ENCODE results near the gene SLC6A12.
A peak's percentile ranks its signal among the peaks of the same experiment; 100 is the strongest.
"Not testable (repeated sequence)": the region's sequence is repeated elsewhere in the genome, so short reads cannot be mapped to it uniquely, and the experiment has no call there.

SLC6A12 gene

DNA sequence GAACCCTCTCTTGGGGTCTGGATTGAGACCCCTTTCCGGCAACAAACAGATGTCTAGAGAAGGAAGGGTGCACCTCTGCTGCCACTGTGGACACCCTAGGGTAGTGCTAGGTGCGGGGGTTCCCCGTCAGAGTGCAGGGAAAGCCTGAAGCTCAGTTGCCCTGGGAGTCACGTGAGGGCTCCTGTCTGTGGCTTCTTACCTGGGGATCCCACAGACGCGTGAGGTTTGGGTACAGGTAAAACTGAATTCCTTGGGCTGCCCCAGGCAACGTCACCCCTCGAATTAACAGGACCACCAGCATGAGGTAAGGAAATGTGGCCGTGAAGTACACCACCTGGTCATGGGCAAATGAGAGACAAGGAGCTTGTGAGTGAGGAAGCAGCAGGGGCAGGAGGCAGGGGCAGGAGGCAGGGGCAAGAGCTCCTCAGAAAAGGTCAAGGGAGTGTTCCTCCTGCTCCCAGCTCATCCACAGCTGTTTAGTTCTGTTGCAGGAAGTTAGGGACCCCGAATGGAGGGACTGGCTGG, 21.0 kb upstream of the SLC6A12 start:
- no peak for DNase-seq (ENCODE audit: low spot score)

DNA sequence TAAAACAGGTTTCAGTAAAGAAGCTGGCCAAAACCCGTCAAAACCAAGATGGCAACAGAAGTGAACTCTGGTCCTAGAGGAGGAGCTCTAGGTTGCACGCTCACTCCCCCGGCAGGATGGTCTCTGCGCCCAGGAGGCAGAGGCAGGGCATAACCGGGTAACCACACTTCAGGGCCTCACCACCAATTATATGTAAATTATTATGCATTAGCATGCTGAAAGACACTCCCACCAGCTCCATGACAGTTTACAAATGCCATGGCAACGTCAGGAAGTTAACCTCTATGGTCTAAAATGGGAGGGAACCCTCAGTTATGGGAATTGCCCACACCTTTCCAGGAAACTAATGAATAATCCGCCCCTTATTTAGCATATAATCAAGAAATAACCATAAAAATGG, 20.1 kb upstream of the SLC6A12 start:
- no peak for DNase-seq (ENCODE audit: low spot score)

DNA sequence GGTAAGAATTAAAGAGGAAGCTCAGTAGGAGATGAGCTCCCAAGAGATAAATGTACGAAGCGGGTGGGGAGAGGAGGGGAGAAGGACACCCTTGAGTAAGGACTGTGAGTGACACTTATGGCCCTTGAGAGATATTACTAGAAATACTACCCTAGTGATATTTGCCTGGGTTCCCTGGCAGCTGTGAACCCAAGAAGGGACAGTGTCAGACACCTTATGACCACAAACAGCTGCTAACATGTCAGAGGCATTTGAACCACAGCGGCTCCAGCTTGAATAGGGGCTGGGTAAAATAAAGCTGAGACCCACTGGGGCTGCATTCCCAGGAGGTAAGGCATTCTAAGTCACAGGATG, 19.6 kb upstream of the SLC6A12 start:
- DNase-seq (ENCODE audit: low spot score), result no peak

DNA sequence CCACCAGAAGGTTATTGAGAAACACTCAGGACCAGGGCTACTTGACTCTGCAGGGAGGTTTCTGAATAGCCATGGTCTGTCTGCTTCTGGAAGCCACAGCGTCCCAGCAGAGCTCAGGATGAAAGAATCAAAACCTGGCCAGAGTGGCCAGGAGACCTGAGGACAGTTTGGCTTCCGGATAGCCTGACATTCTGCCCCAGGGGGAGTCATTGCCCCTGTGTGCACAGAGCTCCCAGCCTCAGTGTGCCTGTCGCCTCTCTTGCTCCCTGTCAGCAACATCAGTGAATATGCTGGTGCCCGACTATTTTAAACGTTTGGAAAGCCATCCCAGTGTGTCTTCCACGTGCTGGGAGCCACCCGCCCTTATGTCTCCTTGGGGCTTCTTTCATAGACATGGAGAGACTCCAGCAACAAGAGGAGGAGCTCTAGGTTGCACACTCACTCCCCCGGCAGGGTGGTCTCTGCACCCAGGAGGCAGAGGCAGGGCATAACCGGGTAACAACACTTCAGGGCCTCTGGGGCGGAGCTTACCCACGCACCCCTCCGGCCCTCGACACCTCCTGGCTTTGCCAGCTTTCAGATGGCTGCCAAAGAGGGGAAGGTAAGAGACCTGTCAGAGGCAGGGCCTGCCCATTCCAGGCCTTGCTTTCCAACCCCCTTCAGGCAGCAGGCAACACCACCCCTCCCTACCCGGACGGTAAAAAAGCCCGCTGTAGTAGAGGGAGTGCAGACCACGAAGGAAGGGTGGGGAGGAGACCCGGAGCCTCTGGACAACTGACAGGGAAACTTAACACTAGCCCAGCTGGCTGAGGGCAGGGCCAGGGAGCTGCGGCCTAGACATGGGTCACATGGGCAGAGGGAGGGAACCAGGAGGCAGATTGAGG, 19.0 kb upstream of the SLC6A12 start:
- no peak for DNase-seq (ENCODE audit: low spot score)

DNA sequence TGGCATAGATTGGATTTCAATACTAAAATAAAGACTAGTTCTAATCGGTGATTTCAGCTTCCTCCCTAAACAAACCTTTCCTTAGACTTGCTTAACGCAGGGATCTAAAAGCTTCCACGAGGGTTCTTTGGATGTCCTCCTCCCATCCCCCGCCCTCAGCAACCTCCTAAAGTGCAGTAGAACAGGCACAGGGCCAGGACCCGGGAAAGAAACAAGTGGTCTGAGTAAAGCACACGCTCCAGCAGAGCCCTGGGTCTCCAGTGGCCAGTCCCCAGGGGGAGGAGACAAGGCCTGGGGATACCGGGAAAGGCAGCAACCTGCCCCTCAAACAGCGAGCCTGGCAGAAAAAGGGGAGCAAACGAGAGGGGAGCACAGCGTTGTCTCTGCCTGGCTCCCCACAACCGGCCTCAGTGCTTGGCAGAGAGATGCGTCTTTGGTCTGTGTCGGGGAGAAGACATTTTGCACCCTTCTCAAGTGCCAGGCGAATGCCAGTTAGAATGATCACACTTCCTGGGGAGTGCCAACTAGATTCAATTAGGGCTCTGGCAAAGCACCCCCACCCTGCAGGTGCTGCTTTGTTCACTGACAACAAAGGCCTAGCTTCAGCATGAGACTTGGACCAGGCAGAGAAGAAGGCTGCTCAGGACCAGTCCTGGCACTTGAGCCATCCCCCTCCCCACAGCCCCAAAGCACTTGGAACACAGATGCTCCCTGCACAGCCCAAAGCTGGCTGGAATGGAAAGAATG, 17.1 kb upstream of the SLC6A12 start:
- no peak for DNase-seq (ENCODE audit: low spot score)

DNA sequence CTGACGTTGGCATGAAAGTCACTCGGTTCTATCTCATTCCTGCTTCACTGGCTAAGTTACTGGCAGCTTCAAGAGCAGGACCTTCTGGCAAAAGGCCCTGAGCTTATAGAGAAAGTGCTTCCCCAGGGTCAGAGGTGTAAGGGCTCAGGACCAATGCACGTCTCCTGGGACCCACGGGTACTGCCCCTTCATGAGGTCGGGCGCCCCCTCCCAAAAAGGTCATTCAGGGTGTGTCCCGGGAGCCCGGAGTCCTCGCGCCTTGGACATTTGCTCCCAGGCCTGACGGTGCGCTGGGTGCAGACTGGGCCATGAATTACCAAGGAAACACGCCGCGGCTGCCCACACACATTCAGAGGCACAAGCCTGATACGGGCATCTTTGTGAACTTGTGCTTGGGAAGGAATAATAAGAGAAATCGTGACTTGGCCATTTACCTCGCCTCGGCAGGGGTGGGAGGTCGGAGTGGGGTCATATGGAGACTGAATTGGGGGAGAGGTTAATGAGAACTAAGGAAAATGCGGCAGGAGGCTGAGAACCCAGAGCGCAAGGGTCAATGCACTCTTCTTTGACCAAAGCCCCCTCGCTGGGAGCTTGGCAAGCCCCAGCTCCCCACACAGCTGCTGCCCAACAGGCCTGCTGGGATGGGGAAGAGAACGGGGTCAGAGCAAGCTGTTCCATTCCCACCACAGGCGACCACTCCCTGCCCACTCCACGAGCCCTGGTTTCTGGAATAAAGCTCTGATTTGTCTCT, 15.7 kb upstream of the SLC6A12 start:
- DNase-seq (ENCODE audit: low spot score), result no peak

DNA sequence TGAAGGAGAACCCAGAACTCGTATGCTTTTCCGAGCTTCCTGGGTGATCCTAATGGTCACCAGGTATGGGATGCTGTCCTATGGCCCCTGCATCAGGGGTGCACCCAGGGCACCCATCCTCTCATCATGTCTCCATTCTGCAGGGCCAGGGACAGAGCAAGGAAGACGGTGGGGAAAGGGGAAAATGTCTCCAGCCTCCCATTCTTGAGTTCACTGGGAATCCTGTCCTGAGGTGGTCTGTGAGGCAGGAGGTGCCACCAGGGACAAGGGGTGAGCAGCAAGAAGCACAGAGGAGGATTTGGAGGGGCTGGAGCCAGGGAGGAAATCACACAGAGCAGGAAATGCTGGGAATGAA, 14.9 kb upstream of the SLC6A12 start:
- DNase-seq (ENCODE audit: low spot score), result no peak

DNA sequence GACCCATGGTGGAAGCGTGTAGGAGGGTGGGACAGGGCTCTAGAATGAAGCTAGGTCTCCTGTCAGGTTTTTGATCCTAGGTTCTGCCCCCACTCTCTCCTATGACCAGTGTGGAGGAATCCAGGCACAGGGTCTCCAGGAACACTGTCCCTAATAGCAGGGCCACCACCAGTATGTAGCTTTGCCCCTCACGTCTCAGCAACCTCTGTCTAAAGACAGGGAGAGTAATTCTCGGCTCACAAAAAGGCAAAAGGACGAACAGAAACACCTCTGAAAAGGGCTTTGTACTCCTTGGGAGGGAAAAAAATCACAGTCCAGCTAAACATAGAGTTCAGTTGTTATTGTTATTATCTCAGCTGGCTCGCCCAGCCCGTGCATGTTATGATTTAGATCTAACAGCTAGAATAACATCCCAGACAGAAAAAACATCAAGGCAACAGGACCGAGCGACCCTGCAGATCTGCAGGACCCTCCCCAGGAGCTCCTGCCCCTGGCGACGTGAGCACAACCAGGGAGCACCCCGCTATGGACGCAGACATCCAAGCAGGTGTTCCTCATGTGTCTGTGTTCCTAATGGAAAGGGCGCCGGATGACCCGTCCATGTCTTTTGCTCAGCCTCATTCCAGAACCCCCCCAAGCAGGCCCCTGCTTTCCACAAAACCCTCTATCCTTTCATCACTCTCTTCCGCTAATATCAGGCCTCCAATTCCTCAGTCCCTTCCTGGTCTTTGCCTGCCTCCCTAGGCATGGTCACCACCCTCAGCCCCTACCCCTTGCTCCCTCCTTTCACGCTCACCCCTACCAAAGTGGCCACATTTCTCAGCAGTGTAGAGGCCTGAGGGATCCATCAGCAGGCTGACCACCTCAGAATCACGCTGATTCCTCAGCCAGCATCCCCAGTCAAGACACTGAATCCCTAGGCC, 14.2 kb upstream of the SLC6A12 start:
- no peak for DNase-seq (ENCODE audit: low spot score)

DNA sequence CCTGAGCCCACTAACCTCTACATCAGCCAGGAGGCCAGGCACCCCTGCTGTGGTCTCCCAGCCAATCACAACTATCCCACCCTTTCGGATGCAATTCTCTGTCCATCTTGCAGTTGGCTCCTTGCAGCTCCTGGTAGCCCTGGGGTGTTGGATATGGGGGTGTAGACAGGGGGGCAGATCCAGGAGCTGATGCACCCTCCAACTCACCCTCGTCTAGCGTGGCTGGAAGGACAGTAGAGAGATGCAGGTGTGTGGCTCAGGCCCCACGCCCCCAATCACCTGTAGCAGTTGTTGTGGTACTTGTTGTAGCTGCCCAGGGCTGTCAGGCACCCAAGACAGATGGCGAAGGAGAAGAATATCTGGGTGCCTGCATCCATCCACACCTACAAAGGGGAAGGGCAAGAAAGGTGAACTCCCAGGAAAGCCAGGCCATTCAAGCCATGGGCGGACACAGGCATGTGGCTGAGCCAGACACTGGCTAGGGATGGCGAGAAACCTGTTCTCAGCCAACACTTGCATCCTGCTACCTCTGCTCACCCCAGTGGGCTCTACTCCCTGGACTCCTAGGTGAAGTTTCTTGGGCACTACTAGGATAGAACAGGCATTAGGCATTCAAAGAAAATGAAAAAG, 13.4 kb upstream of the SLC6A12 start:
- no peak for DNase-seq (ENCODE audit: low spot score)

DNA sequence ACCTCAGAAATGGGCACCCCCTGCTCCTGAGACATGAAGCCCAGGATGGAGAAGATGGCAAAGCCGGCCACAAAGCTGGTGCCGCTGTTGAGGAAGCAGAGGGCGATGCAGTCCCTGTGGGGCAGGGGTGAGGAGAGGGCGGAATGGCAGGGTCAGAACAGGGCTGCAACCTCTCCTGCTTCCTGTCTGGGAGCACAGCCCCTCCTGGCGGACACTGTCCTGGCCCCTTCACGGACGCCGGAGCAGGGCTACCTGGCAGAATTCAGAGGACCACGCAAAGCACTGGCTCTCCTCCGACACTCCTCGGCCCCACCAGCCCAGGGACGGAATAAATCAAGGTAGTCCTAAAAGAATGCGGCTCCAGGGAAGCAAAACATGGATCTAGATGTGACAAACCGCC, 12.4 kb upstream of the SLC6A12 start:
- DNase-seq (ENCODE audit: low spot score), result no peak

DNA sequence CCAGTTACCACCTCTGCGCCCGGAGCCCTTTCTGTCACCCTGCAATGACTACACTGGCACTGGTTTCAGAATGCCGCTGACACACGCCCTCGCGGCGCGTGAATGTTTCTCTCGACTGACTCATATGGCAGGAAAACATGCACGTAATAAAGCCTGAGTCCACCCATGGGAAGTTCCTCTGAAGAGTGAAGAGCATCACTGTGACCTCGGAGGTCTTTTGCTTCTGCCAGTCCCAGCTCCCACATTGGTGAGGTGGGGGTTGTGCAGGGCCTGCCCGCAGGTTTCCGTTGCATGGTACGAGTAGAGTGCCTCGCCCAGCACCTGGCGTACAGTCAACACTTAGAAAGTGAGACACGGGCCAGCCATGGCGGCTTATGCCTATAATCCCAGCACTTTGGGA, 11.1 kb upstream of the SLC6A12 start:
- DNase-seq (ENCODE audit: low spot score), result no peak

DNA sequence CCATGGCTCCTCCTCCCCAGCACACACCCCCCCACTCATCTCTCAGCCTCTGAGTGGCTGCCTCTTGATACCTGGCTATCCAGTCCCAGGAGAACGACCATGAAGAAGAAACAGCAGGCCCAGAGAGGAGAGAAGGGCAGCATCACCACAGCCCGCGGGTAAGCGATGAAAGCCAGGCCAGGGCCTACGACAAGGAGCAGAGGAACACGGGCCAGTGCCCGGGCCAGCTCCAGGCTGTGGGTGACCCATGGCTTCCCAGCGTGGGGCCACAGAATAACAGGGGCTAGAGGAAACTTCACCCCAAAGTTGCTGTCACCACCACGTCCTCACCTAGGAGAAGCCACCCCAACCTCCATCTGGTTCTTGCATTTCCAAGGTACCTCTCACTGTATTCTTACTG, 10.4 kb upstream of the SLC6A12 start:
- DNase-seq (ENCODE audit: low spot score), result no peak

DNA sequence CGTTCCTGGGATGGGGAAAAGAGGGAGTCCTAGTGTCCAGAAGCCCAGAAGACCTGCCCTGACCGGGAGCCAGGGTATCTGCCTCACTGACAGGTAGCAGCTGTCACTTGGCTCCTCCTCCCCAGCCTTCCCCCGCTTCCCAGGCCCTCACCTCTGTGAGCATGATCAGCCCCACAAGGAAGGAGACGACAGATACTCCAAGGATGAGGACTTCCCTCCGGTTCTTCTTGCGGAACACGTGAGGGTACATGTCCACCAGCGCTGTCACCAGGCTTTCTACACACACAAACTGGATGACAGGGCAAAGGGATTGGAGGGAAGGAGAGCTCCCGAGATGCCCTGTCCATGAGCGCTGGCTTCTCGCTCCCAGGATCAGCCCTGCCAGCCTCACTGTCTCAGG, 9.9 kb upstream of the SLC6A12 start:
- DNase-seq (ENCODE audit: low spot score), result no peak

DNA sequence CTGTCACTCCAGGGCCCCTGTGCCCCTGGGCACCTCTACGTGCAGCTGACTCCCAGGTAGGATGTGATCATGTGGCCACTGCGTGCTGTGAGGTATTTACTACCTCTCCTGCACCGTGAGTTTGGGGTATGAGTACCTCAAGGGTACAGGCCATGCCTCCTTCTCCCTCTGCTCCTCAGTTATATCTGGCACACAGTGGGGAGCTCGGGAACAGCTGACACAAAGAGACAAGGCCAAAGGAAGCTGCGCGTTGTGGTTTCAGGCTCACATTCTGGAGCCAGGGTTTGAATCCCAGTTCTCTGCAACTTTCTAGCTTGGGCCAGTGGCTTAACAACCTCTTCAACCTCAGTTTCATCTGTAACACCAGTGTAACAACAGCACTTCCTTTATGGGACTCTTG, 7.8 kb upstream of the SLC6A12 start:
- DNase-seq (ENCODE audit: low spot score), result no peak

DNA sequence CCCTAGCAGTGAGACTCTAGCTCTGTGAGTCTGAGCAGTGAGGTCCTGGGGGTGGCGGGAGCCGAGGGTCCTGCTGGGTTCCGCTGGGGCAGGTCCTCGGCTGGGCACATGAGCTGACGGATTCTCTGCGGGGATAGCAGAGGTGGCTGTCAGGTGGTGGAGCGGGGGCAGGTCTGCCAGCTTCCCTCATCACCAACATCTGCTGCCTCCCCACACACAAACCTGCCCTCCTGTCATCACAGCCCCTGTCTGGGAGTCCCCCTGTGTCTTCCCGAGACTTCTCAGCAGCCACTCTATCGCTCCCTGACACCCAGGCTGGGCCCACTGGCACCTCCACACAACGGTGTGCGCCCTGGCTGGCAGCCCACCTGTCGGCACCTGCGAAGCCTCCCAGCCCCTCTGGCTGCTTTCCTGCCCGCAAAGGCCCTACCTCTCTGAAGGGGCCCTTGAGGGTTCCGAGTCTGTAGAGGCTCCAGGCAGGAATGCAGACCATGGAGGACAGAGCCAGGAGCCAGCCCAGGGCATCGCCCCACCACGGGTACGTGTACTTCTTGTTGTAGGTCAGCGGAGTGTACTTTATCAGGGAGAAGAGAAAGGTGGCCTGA, 7.1 kb upstream of the SLC6A12 start:
- DNase-seq (ENCODE audit: low spot score), result no peak

DNA sequence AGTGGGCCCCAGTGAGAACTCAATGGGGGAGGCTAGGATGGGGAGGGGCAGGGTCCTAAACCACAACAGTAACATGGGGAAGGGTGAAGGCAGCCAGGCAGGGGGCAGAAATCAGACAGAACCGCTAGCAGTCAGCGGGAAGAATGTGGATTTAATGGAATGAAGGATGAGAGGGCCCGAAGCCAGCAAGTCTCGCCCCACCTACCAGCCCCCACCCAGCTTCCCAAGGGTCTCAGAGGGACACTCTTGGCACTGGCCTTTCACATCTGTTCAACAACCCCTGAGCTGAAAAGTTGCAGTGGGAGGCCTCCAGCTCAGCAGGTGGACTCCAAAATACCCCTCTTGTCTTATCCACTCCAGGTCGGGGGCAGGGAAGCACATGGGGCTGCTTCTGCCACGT, 6.5 kb upstream of the SLC6A12 start:
- no peak for DNase-seq (ENCODE audit: low spot score)

DNA sequence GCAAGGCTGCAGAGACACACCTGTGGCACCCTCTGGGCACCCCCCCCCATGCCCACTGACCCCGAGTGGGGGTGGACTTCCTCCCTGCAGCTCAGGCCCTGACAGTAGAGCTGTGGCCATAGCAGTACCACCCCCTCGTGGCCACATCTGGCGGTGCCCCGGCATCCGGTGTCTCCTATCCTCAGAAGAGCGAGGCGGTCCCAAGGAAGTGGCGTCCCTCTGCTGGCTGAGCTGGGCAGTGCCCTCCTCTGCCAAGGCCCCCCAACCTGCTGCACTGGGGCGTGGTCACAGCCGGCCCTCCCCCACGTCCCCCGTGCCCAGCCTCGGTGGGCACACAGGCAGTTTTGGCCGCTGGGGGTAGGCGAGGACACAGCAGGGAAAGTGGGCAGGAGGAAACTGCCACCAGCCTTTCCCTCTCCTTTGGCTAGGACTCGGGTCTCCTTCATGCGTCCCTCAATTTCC, 6.0 kb upstream of the SLC6A12 start:
- peak; percentile 86 for DNase-seq (ENCODE audit: low spot score)

DNA sequence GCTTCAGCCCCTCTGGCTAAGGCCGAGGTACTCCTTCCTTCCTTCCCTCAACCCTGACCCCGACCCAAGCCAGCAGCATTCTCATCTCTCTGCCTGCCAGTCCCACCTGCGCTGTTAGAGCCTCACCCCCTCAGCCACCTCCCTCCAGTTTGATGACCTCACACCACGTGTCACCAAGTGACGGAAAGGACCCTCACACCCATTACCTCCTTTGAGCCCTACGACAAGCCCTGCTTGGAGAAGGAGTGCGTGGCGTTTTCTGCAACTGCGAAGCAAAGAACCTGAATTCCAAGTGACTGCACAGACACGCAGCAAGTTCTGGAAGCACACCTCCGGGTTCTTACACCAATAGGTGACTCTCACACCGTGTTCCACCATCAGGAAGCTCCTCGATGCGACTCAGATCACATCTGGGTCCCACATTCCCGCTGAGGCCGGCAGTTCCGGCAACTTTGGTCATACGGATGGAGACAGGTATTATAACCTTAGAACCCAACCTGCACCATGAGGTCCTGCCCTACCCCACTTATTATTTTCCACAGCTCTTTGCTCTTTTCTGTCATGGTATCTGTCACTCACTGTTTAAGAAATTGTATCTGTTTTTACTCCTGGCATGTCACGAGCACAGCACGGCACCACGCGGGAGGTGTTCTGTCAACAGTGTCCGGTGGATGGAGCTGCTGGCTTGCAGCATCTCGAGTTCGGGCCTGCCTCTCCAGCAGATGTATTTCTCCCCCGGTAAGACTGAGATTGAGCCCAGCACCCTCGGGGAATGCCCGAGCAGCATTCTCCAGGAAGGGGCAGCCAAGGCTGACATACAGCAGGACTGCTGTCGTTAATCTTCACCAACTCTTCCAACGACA, 5.0 kb upstream of the SLC6A12 start:
- no peak for DNase-seq (ENCODE audit: low spot score)

DNA sequence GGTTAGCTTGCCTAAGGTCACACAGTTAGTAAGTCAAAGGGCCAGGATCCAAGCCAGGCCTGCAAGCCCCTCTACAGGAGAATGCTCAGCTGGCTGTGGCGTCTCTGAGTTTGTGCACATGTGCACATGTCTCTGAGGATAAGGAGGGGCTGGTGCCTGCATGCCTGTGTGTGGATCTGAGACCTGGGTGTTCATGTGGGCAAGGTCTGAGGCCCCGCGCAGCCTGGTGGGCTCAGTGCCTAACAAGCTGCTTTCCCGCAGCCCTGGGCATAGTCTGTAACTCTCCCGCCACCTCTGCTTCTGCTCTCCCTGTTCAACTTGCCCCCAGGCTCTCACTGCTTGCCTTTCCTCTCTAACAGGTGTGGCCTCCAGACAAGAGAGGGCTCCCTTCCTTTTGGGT, 4.3 kb upstream of the SLC6A12 start:
- DNase-seq (ENCODE audit: low spot score), result no peak

DNA sequence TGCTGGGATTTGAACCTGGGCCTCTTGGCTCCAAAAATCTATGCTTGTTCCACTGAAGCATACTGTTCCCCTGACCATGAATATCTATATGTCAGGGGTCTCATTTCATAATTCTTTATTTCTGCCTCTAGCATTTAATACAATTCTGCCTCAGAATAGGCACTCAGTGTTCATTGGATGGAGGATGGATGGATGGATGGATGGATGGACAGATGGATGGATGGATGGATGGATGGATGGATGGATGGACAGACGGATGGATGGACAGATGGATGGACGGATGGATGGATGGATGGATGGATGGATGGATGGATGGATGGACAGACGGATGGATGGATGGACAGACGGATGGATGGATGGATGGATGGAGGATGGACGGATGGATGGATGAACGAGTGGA, 3.1 kb upstream of the SLC6A12 start:
- not testable (repeated sequence) for DNase-seq (ENCODE audit: low spot score)

Measured in SW480 (cell line).